ENCODE measurements around the gene NFE2L3. TPM values are rescaled to one million over a fixed set of nuclear protein-coding genes. Genes with fewer than 3 reads are reported as not detected.

The NFE2L3 gene
- total and polyA plus RNA-seq, 2 of the 8 experiments (the other 6 are each of a cell fraction or from before 2014, with no cell fraction given) = 64.9 to 76.5 TPM

DNA sequence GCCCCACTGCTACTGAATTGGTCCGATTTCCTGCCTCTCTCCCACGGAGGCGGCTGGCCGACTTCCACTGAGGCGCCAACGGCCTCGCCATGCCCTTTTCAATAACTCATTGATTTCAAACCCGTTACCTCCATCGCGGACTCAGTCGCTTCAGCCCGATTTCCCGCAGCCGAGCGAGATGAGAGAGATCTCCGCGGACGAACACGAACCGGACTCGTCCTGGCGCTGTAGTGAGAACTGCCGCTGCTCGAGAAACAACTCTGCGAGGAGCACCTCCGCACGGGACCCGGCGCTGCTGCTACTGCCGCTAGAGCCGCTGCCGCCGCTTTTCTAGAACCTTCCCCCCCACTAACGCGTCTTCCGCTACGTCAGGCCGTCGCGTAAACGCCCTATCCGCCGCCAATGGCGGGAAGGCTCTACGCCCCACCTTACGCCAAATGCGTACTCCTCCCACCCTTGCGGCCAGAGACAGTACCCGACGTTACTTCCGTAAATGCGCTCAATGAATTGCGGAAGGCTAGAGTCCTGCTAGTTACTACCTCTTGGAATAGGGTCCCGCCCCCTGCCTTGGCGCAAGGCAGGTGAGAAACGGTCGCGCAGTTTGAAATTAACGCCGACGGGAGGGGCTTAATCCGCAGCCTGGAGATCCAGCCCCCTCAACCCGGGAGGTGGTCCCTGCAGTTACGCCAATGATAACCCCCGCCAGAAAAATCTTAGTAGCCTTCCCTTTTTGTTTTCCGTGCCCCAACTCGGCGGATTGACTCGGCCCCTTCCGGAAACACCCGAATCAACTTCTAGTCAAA lies 48.6 kb downstream of the NFE2L3 start, which contains the start of gene HNRNPA2B1 (continued):
- TF ChIP-seq, protein P1, sequence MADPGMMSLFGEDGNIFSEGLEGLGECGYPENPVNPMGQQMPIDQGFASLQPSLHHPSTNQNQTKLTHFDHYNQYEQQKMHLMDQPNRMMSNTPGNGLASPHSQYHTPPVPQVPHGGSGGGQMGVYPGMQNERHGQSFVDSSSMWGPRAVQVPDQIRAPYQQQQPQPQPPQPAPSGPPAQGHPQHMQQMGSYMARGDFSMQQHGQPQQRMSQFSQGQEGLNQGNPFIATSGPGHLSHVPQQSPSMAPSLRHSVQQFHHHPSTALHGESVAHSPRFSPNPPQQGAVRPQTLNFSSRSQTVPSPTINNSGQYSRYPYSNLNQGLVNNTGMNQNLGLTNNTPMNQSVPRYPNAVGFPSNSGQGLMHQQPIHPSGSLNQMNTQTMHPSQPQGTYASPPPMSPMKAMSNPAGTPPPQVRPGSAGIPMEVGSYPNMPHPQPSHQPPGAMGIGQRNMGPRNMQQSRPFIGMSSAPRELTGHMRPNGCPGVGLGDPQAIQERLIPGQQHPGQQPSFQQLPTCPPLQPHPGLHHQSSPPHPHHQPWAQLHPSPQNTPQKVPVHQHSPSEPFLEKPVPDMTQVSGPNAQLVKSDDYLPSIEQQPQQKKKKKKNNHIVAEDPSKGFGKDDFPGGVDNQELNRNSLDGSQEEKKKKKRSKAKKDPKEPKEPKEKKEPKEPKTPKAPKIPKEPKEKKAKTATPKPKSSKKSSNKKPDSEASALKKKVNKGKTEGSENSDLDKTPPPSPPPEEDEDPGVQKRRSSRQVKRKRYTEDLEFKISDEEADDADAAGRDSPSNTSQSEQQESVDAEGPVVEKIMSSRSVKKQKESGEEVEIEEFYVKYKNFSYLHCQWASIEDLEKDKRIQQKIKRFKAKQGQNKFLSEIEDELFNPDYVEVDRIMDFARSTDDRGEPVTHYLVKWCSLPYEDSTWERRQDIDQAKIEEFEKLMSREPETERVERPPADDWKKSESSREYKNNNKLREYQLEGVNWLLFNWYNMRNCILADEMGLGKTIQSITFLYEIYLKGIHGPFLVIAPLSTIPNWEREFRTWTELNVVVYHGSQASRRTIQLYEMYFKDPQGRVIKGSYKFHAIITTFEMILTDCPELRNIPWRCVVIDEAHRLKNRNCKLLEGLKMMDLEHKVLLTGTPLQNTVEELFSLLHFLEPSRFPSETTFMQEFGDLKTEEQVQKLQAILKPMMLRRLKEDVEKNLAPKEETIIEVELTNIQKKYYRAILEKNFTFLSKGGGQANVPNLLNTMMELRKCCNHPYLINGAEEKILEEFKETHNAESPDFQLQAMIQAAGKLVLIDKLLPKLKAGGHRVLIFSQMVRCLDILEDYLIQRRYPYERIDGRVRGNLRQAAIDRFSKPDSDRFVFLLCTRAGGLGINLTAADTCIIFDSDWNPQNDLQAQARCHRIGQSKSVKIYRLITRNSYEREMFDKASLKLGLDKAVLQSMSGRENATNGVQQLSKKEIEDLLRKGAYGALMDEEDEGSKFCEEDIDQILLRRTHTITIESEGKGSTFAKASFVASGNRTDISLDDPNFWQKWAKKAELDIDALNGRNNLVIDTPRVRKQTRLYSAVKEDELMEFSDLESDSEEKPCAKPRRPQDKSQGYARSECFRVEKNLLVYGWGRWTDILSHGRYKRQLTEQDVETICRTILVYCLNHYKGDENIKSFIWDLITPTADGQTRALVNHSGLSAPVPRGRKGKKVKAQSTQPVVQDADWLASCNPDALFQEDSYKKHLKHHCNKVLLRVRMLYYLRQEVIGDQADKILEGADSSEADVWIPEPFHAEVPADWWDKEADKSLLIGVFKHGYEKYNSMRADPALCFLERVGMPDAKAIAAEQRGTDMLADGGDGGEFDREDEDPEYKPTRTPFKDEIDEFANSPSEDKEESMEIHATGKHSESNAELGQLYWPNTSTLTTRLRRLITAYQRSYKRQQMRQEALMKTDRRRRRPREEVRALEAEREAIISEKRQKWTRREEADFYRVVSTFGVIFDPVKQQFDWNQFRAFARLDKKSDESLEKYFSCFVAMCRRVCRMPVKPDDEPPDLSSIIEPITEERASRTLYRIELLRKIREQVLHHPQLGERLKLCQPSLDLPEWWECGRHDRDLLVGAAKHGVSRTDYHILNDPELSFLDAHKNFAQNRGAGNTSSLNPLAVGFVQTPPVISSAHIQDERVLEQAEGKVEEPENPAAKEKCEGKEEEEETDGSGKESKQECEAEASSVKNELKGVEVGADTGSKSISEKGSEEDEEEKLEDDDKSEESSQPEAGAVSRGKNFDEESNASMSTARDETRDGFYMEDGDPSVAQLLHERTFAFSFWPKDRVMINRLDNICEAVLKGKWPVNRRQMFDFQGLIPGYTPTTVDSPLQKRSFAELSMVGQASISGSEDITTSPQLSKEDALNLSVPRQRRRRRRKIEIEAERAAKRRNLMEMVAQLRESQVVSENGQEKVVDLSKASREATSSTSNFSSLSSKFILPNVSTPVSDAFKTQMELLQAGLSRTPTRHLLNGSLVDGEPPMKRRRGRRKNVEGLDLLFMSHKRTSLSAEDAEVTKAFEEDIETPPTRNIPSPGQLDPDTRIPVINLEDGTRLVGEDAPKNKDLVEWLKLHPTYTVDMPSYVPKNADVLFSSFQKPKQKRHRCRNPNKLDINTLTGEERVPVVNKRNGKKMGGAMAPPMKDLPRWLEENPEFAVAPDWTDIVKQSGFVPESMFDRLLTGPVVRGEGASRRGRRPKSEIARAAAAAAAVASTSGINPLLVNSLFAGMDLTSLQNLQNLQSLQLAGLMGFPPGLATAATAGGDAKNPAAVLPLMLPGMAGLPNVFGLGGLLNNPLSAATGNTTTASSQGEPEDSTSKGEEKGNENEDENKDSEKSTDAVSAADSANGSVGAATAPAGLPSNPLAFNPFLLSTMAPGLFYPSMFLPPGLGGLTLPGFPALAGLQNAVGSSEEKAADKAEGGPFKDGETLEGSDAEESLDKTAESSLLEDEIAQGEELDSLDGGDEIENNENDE (IDR thresholded peaks at IDR 0.05; ENCODE audit: insufficient replicate concordance, low read length) = no peak
- TF ChIP-seq, protein P2, sequence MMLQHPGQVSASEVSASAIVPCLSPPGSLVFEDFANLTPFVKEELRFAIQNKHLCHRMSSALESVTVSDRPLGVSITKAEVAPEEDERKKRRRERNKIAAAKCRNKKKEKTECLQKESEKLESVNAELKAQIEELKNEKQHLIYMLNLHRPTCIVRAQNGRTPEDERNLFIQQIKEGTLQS (IDR thresholded peaks at IDR 0.05; ENCODE audit: insufficient read depth, low read depth, low read length) = no peak
- TF ChIP-seq CTBP2 (IDR thresholded peaks at IDR 0.05; ENCODE audit: borderline replicate concordance, insufficient read depth, insufficient read length, low read length) (no peak), RXRA (IDR thresholded peaks at IDR 0.05; ENCODE audit: insufficient read depth, low read depth, low read length) (no peak), SP2 (IDR thresholded peaks at IDR 0.05; ENCODE audit: low read length) (no peak), SIX5 (IDR thresholded peaks at IDR 0.05; ENCODE audit: low read depth, low read length) (peak; percentile 54), NRF1 (IDR thresholded peaks at IDR 0.05; ENCODE audit: low read depth, low read length) (0 out of 2 replicates have a peak, but pooled peaks have one; percentile 5)
- TF ChIP-seq, protein P3, sequence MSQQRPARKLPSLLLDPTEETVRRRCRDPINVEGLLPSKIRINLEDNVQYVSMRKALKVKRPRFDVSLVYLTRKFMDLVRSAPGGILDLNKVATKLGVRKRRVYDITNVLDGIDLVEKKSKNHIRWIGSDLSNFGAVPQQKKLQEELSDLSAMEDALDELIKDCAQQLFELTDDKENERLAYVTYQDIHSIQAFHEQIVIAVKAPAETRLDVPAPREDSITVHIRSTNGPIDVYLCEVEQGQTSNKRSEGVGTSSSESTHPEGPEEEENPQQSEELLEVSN (IDR thresholded peaks at IDR 0.05) = no peak
